Common myeloid progenitor, CD34-positive (primary cell): Measurements from ENCODE around the gene SPOPL.
A peak's percentile ranks its signal among the peaks of the same experiment; 100 is the strongest.

Experiments used
- CTCF ChIA-PET: fragments of 350-600 bp; sonication (Branson Sonifier 250); formaldehyde crosslinking; loops from one replicate; lab custom pipeline; 2021; ENCODE audit warnings: antibody characterized with exemption; lab: Charles Lee
- POLR2A ChIA-PET: fragments of 350-600 bp; sonication (Branson Sonifier 250); formaldehyde crosslinking; loops from one replicate; lab custom pipeline; 2021; ENCODE audit warnings: antibody characterized with exemption; lab: Charles Lee
- DNase-seq, 3 donors: peaks; one replicate each; pipeline versions ENCODE4 v3.0.0 to v3.0.0-alpha.2; 2013
- H3K27ac ChIP-seq, 2 experiments: 1 replicate in 1 of 2; 2 replicates in 1 of 2; pipeline ENCODE4 v1.7.0; 2013; ENCODE audit warnings: inconsistent platforms in 2 of 2, low read length in 2 of 2, mild to moderate bottlenecking in 2 of 2, low read depth in 1 of 2, moderate library complexity in 1 of 2; ENCODE audit not compliant: severe bottlenecking in 2 of 2, insufficient read depth in 1 of 2, poor library complexity in 1 of 2
- H3K27me3 ChIP-seq, 5 experiments: replicated peaks in 2 of 5; 1 replicate in 3 of 5; 2 replicates in 2 of 5; pipeline versions ENCODE4 v1.6.1 to v1.7.0; 2013; ENCODE audit warnings: low read length in 4 of 5, mild to moderate bottlenecking in 2 of 5, moderate library complexity in 2 of 5, inconsistent platforms in 1 of 5; ENCODE audit not compliant: insufficient read depth in 5 of 5, control insufficient read depth in 4 of 5
- H3K36me3 ChIP-seq, 4 experiments: 1 replicate in 2 of 4; 2 replicates in 2 of 4; pipeline versions ENCODE4 v1.6.1 to v1.7.0; 2013; ENCODE audit warnings: low read length in 3 of 4, control low read depth in 1 of 4, mild to moderate bottlenecking in 1 of 4; ENCODE audit not compliant: control insufficient read depth in 4 of 4, insufficient read depth in 4 of 4
- H3K4me1 ChIP-seq, 4 experiments: 1 replicate in 3 of 4; 2 replicates in 1 of 4; pipeline versions ENCODE4 v1.6.1 to v1.7.1; 2013; ENCODE audit warnings: low read length in 3 of 4, mild to moderate bottlenecking in 3 of 4, control low read depth in 1 of 4, inconsistent platforms in 1 of 4, moderate library complexity in 1 of 4; ENCODE audit not compliant: control insufficient read depth in 4 of 4, insufficient read depth in 4 of 4; ENCODE audit errors: control extremely low read depth in 1 of 4
- H3K4me3 ChIP-seq, 7 experiments: 1 replicate in 4 of 7; 2 replicates in 3 of 7; pipeline versions ENCODE4 v1.5.1 to v1.7.0; 2013; ENCODE audit warnings: mild to moderate bottlenecking in 7 of 7, low read length in 6 of 7, moderate library complexity in 6 of 7, inconsistent platforms in 2 of 7, low read depth in 2 of 7, control low read depth in 1 of 7; ENCODE audit not compliant: insufficient read depth in 4 of 7, control insufficient read depth in 1 of 7; ENCODE audit errors: extremely low read depth in 1 of 7
- H3K9me3 ChIP-seq, 5 experiments: 1 replicate in 4 of 5; 2 replicates in 1 of 5; pipeline versions ENCODE4 v1.6.1 to v1.7.1; 2013; ENCODE audit warnings: low read length in 4 of 5, mild to moderate bottlenecking in 2 of 5, inconsistent platforms in 1 of 5, low read depth in 1 of 5, moderate library complexity in 1 of 5; ENCODE audit not compliant: control insufficient read depth in 4 of 5, insufficient read depth in 2 of 5; ENCODE audit errors: control extremely low read depth in 1 of 5
- WGBS: methylation state at CpG from one replicate; pipeline ENCODE4 v1.1.5; 2013; ENCODE audit not compliant: insufficient coverage; 5-methylcytosine and 5-hydroxymethylcytosine counted together

The SPOPL gene

DNA sequence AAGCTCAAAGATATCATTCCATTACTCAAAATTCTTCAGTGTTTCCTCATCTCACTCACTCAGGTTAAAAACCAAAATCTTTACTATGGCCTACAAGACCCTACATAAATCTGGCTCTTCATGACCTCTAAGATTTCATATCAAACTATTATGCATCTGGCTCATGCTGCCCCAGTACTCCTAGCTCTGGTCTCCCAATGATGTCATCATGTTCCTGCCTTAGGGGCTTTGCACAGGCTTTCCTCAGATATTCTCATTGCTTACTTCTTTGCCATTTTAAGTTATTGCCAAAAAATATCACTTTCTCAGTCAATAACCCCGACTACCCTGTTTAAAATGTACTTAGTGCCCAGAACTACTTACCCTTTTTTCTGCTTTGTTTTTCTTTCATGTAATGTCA, 33.0 kb upstream of the SPOPL start:
- 0% methylated on average over 1 of the region's 1 CpG for WGBS
- no peaks in the 10 kb centered on the region for H3K9me3 ChIP-seq
- no peak overlapping the region for H3K27ac ChIP-seq
- H3K4me3 ChIP-seq = no peak overlapping the region
- CTCF ChIA-PET = no interaction called here
- no peak for DNase-seq
- H3K27me3 ChIP-seq = no peaks in the 10 kb centered on the region
- H3K36me3 ChIP-seq = no peaks in the 10 kb centered on the region
- POLR2A ChIA-PET = no interaction called here
- peaks cover 0 to 5% (median 0%) of the 10 kb centered on the region in 4 experiments for H3K4me1 ChIP-seq

GRCh38 chr2:138469411-138469810, 32.2 kb upstream of the SPOPL start:
- H3K27ac ChIP-seq = no peak overlapping the region
- H3K4me1 ChIP-seq = peaks cover 3 to 12% (median 4%) of the 10 kb centered on the region in 4 experiments
- H3K9me3 ChIP-seq = no peaks in the 10 kb centered on the region
- H3K4me3 ChIP-seq = no peak overlapping the region
- no peaks in the 10 kb centered on the region for H3K36me3 ChIP-seq
- DNase-seq = peak in 2 of 3 donors; percentile 67 to 80
- POLR2A ChIA-PET = no interaction called here
- CTCF ChIA-PET = no interaction called here
- no peaks in the 10 kb centered on the region for H3K27me3 ChIP-seq
- WGBS = 13% methylated on average over 1 of the region's 1 CpG

DNA sequence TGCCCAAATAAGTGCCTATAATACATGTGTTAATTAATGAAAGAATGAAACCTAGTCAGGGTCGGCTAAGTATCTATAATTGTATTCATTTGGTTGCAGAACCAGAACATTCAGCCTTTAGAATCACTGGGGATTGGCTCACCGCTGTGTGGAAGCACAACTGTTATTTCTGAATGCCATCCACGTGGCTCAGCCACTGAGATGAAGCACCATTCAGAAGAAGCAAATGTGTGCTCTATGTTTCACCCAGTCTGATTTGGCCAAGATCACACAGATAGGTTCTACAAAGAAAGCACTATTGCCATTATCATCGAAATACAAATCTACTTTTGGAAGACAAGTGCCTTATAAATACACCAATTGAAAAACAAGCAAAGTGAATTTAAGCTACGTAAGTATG, 30.6 kb upstream of the SPOPL start:
- Histone ChIP-seq H3K9me3 (no peaks in the 10 kb centered on the region), H3K27ac (no peak overlapping the region), H3K27me3 (no peaks in the 10 kb centered on the region), H3K4me1 (peaks cover 14 to 27% (median 16%) of the 10 kb centered on the region in 4 experiments), H3K4me3 (no peak overlapping the region), H3K36me3 (no peaks in the 10 kb centered on the region)
- WGBS = 100% methylated on average over 3 of the region's 5 CpGs
- CTCF ChIA-PET = no interaction called here
- DNase-seq = no peak
- POLR2A ChIA-PET = no interaction called here

- Histone ChIP-seq H3K27me3 (no peaks in the 10 kb centered on the region), H3K4me1 (peaks cover 14 to 30% (median 18%) of the 10 kb centered on the region in 4 experiments), H3K36me3 (no peaks in the 10 kb centered on the region), H3K27ac (peak overlapping the region; percentile 56 to 62), H3K9me3 (no peaks in the 10 kb centered on the region), H3K4me3 (peak overlapping the region in 1 of 7 experiments; percentile 40)
- peak; percentile 62 to 88 (median 81) for DNase-seq
- ChIA-PET CTCF (interaction anchor here (1.0 kb wide), 1 partner anchor 539 kb away, joined by 3 read pairs; no protein-coding TSS in a partner anchor), POLR2A (interaction anchor here (0.6 to 1.1 kb wide), 3 partner anchors 19 to 58 kb away, joined by 4 to 5 read pairs (median 4); no protein-coding TSS in a partner anchor)
- WGBS = 0% methylated on average over 1 of the region's 4 CpGs
These were observed 27.3 kb upstream of the SPOPL start for GRCh38 chr2:138474100-138474825.

DNA sequence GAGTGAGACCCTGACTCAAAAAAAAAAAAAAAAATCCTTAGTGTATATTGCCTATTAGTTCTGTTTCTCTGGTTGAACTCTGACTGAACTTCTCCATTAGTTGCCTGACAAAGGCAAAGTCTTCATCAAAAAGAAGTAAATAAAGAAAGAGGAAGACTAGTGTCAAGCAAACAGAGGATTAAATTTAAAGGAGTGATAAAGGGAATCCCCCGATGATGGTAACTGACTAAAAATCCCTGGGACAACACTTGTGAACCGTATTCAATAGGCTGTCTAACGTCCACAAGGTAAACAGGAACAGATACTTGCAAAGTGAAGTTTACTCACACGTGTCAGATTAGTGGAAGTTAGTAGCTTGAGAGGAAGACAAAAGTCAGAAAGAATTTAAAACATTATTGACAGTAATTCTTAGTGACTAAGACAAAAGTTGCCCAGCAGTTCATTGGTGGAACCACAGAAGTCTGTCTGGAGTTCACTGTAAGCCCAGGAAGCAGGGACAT, 26.2 kb upstream of the SPOPL start:
- peak; percentile 10 to 77 (median 60) for DNase-seq
- peak overlapping the region; percentile 56 to 62 for H3K27ac ChIP-seq
- POLR2A ChIA-PET = no interaction called here
- no peaks in the 10 kb centered on the region for H3K36me3 ChIP-seq
- 10% methylated on average over 3 of the region's 4 CpGs for WGBS
- H3K4me3 ChIP-seq = peak overlapping the region in 1 of 7 experiments; percentile 25
- no peaks in the 10 kb centered on the region for H3K9me3 ChIP-seq
- peaks cover 14 to 28% (median 18%) of the 10 kb centered on the region in 4 experiments for H3K4me1 ChIP-seq
- H3K27me3 ChIP-seq = no peaks in the 10 kb centered on the region
- CTCF ChIA-PET = interaction anchor here (1.0 kb wide), 1 partner anchor 10 kb away, joined by 3 read pairs; no protein-coding TSS in a partner anchor

DNA sequence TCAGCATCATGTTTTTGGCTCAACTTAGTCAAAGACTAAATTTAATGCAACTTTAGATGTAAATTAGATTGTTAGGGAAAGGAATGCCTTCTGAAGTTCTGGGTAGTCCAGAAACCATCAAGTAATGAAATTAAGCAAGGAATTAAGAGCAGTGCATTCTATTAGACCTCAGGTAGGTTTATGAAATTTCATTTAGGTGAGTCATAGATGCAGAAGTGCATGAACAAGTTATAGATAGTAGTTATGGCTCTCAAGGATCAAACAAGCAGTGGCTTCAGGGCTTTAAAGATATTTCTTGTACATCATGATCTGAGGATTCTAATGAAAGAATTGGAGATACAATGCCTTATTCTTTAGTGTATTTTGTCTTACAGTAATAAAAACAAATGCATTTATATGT, 25.4 kb upstream of the SPOPL start:
- POLR2A ChIA-PET = no interaction called here

DNA sequence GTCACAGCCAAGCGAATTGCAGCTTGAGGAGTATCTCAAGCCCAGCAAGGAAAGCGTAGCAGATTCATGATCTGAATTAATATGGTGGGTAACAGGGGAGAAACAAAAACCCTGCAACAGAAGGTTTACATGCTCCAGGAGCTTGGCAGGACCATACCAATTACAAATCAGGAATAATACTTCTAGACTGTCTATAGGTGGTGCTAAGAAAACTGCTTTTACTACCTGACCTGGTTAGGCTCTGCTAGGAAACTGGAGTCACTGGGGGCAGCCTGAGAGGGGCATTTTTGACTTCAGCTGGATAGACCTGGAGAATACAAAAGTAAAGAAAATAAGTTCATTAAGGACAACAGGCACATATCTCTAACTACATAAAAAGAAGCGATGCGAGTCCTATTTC, 24.6 kb upstream of the SPOPL start:
- H3K4me1 ChIP-seq = peaks cover 14 to 28% (median 18%) of the 10 kb centered on the region in 4 experiments
- no peak overlapping the region for H3K27ac ChIP-seq
- no peaks in the 10 kb centered on the region for H3K27me3 ChIP-seq
- no peak overlapping the region for H3K4me3 ChIP-seq
- H3K9me3 ChIP-seq = no peaks in the 10 kb centered on the region
- H3K36me3 ChIP-seq = no peaks in the 10 kb centered on the region
- ChIA-PET CTCF (interaction anchor here (0.8 to 1.1 kb wide), 3 partner anchors 15 to 46 kb away, joined by 3 read pairs; no protein-coding TSS in a partner anchor), POLR2A (no interaction called here)
- WGBS = 100% methylated on average over 1 of the region's 4 CpGs
- DNase-seq = no peak

More for the DNA sequence above, 25.4 kb upstream of the SPOPL start:
- H3K27ac ChIP-seq = no peak overlapping the region
- H3K36me3 ChIP-seq = no peaks in the 10 kb centered on the region
- no peak overlapping the region for H3K4me3 ChIP-seq
- H3K4me1 ChIP-seq = peaks cover 14 to 28% (median 18%) of the 10 kb centered on the region in 4 experiments
- DNase-seq = no peak
- no peaks in the 10 kb centered on the region for H3K27me3 ChIP-seq
- H3K9me3 ChIP-seq = no peaks in the 10 kb centered on the region
- CTCF ChIA-PET = interaction anchor here (1.0 to 1.1 kb wide), 2 partner anchors 15 to 46 kb away, joined by 3 read pairs; no protein-coding TSS in a partner anchor
